ENCODE results near the gene PSMC5.

Gene PSMC5

GRCh38 chr17:63832455-63832854 lies 5.2 kb downstream of the PSMC5 start:
- no peak overlapping the region for H3K4me3 ChIP-seq (replicated peaks; ENCODE audit: low read depth, low read length)
- TF ChIP-seq CTCF (IDR thresholded peaks at IDR 0.05; ENCODE audit: low read depth, low read length, missing control alignments) = no peak
- no peak for DNase-seq (ENCODE audit: extremely low read depth, low read depth)

- DNase-seq (ENCODE audit: extremely low read depth, low read depth) = no peak
- no peak for TF ChIP-seq CTCF (IDR thresholded peaks at IDR 0.05; ENCODE audit: low read depth, low read length, missing control alignments)
- no peak overlapping the region for H3K4me3 ChIP-seq (replicated peaks; ENCODE audit: low read depth, low read length)
Measured at GRCh38 chr17:63833026-63833740, 6.0 kb downstream of the PSMC5 start.

GRCh38 chr17:63833741-63834373 lies 6.6 kb downstream of the PSMC5 start:
- no peak for DNase-seq (ENCODE audit: extremely low read depth, low read depth)
- no peak for TF ChIP-seq CTCF (IDR thresholded peaks at IDR 0.05; ENCODE audit: low read depth, low read length, missing control alignments)
- H3K4me3 ChIP-seq (replicated peaks; ENCODE audit: low read depth, low read length) = no peak overlapping the region

- no peak overlapping the region for H3K4me3 ChIP-seq (replicated peaks; ENCODE audit: low read depth, low read length)
- TF ChIP-seq CTCF (IDR thresholded peaks at IDR 0.05; ENCODE audit: low read depth, low read length, missing control alignments) = peak; percentile 73
- DNase-seq (ENCODE audit: extremely low read depth, low read depth) = peak; percentile 66
Measured at GRCh38 chr17:63834431-63835166, 7.4 kb downstream of the PSMC5 start.

GRCh38 chr17:63835167-63835720 lies 8.0 kb downstream of the PSMC5 start:
- no peak for DNase-seq (ENCODE audit: extremely low read depth, low read depth)
- no peak for TF ChIP-seq CTCF (IDR thresholded peaks at IDR 0.05; ENCODE audit: low read depth, low read length, missing control alignments)
- H3K4me3 ChIP-seq (replicated peaks; ENCODE audit: low read depth, low read length) = no peak overlapping the region

- DNase-seq (ENCODE audit: extremely low read depth, low read depth) = no peak
- TF ChIP-seq CTCF (IDR thresholded peaks at IDR 0.05; ENCODE audit: low read depth, low read length, missing control alignments) = no peak
- no peak overlapping the region for H3K4me3 ChIP-seq (replicated peaks; ENCODE audit: low read depth, low read length)
Measured at GRCh38 chr17:63836811-63837210, 9.6 kb downstream of the PSMC5 start.

All from HFF-Myc (cell line).